ENCODE results near the gene ADAM23.

The ADAM23 gene

DNA sequence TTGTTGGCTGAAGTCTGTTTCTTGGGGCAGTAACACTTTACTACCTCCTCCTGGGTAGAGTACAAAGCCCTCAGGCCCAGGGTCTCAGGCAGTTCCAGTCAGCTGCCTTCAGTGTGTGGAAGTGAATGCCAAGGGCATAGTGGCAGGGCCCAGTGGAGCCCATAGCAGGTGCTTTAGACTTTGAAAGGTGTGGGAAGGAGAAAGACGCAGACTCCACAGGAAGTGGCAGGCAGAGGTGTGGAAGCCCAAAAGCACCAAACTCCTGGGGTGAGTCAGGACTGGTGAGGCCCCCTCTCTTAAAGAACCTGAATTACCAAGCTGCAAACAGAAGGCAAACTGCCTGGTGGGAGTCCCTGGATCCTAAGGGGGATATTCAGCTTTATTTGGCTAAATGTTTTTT, 45.3 kb downstream of the ADAM23 start:
- no peak for DNase-seq (ENCODE audit: low spot score in 2 of 2)
- Histone ChIP-seq H3K27me3 (ENCODE audit: low read depth) (no peaks in the 10 kb centered on the region), H3K4me1 (no peaks in the 10 kb centered on the region), H3K4me3 (no peak overlapping the region), H3K9me3 (no peaks in the 10 kb centered on the region; the same call in 1 of the 2 replicates), H3K36me3 (replicated peaks) (peaks cover 3% of the 10 kb centered on the region; the same call in 1 of the 2 replicates)
- in situ Hi-C loops (cut with MboI; ENCODE audit: low sequenced_read_pairs) = no loop called here

- in situ Hi-C loops (cut with MboI; ENCODE audit: low sequenced_read_pairs) = no loop called here
- Histone ChIP-seq H3K4me1 (no peaks in the 10 kb centered on the region), H3K4me3 (no peak overlapping the region), H3K27me3 (ENCODE audit: low read depth) (no peaks in the 10 kb centered on the region), H3K36me3 (replicated peaks) (peaks cover 3% of the 10 kb centered on the region; the same call in 1 of the 2 replicates), H3K9me3 (peaks cover 2% of the 10 kb centered on the region)
- DNase-seq (ENCODE audit: low spot score in 2 of 2) = no peak
Measured at GRCh38 chr2:206494061-206494460, 50.7 kb downstream of the ADAM23 start.

DNA sequence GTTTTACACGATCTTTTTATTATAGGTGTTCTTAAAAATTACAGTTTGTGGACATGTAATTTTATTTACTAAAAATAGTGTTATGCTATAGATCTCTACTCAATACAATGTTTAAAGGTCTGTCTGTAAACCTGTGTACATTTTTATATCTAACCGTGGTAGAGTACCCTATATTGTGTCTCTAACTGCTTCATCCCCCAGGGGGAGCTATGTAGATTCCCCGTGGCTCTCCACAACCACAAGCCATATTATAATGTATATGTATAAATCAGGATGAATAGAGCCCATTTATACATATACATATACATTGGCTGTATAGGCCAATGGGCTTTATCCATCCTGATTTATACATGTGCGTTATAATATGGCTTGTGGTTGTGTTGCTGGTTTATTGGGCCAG, 59.4 kb downstream of the ADAM23 start:
- no peak overlapping the region for H3K4me3 ChIP-seq
- no peak for DNase-seq (ENCODE audit: low spot score in 2 of 2)
- no peaks in the 10 kb centered on the region for H3K36me3 ChIP-seq (replicated peaks)
- H3K9me3 ChIP-seq = no peaks in the 10 kb centered on the region
- in situ Hi-C loops (cut with MboI; ENCODE audit: low sequenced_read_pairs) = no loop called here
- H3K27me3 ChIP-seq (ENCODE audit: low read depth) = no peaks in the 10 kb centered on the region
- no peaks in the 10 kb centered on the region; the same call in 1 of the 2 replicates for H3K4me1 ChIP-seq

DNA sequence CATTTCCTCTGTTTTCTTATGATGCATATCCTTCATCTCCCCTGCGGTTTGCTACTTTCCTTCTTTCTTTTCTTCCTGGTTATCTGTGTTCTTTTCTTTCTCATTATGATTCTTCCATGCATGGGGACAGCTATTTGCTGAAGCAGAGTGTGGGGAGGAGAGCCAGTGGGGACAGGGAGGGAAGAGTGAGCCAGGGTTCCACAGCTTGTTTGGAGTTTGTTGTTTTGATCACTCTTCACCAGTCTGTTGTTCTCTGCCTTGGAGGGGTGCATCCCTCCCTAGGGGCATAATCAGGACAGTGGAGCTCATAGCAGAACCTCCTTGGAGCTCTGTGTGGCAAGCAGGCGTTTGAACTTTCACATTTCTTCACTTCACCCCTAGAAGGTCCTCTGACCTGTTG, 68.0 kb downstream of the ADAM23 start:
- Histone ChIP-seq H3K9me3 (no peaks in the 10 kb centered on the region), H3K4me3 (no peak overlapping the region), H3K27me3 (ENCODE audit: low read depth) (no peaks in the 10 kb centered on the region), H3K36me3 (replicated peaks) (no peaks in the 10 kb centered on the region), H3K4me1 (peaks cover 4% of the 10 kb centered on the region; the same call in 1 of the 2 replicates)
- in situ Hi-C loops (cut with MboI; ENCODE audit: low sequenced_read_pairs) = no loop called here
- DNase-seq (ENCODE audit: low spot score in 2 of 2) = no peak

- peaks cover 4% of the 10 kb centered on the region; the same call in 1 of the 2 replicates for H3K4me1 ChIP-seq
- no peak for DNase-seq (ENCODE audit: low spot score in 2 of 2)
- in situ Hi-C loops (cut with MboI; ENCODE audit: low sequenced_read_pairs) = no loop called here
- H3K27me3 ChIP-seq (ENCODE audit: low read depth) = no peaks in the 10 kb centered on the region
- H3K4me3 ChIP-seq = no peak overlapping the region
- H3K36me3 ChIP-seq (replicated peaks) = no peaks in the 10 kb centered on the region
- no peaks in the 10 kb centered on the region for H3K9me3 ChIP-seq
Measured at GRCh38 chr2:206512999-206513398, 69.7 kb downstream of the ADAM23 start.

DNA sequence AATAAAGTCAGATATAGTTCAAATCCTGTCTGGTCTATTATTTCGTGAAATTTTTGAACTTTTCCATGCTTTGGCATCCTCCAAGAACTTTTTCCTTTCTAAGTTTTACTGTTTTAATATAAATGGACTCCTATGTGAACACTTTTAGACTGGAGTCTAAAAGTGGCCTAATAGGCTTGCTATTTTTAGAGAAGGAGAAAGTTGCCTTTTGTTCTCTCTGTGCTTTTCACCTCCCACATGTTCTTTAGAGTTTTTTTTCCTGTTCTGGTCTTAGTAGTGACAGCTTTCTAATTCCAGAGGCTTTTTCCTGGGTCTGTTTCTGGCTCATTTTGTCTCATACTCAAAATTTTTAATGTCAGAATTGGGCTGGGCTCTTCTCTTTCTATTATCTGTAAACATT, 72.2 kb downstream of the ADAM23 start:
- Histone ChIP-seq H3K9me3 (no peaks in the 10 kb centered on the region), H3K27me3 (ENCODE audit: low read depth) (no peaks in the 10 kb centered on the region), H3K4me3 (no peak overlapping the region), H3K36me3 (replicated peaks) (no peaks in the 10 kb centered on the region), H3K4me1 (peaks cover 4% of the 10 kb centered on the region; the same call in 1 of the 2 replicates)
- DNase-seq (ENCODE audit: low spot score in 2 of 2) = no peak
- in situ Hi-C loops (cut with MboI; ENCODE audit: low sequenced_read_pairs) = no loop called here

DNA sequence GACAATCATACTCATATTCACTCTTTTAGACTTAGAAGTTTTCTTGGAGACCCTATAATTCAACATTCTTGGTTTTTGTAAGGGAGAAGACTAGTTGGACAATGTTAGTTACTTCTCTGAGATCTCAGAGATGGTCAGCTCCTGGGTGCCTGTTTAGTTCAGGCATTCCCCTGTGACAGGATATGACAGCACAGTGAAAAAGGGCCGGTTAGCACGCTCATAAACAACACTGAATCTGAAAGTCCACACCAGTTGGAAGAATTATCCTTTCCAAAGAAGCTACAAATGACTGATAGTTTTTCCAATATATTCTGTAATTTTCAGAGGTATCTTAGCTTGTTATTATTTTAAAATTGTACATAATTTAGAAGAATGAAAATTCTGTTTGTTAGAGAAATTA, 75.7 kb downstream of the ADAM23 start:
- in situ Hi-C loops (cut with MboI; ENCODE audit: low sequenced_read_pairs) = no loop called here

GRCh38 chr2:206520450-206520849, 77.1 kb downstream of the ADAM23 start:
- Histone ChIP-seq H3K36me3 (replicated peaks) (no peaks in the 10 kb centered on the region), H3K4me1 (peaks cover 3% of the 10 kb centered on the region; the same call in 1 of the 2 replicates), H3K9me3 (no peaks in the 10 kb centered on the region), H3K4me3 (no peak overlapping the region), H3K27me3 (ENCODE audit: low read depth) (no peaks in the 10 kb centered on the region)
- DNase-seq (ENCODE audit: low spot score in 2 of 2) = no peak
- in situ Hi-C loops (cut with MboI; ENCODE audit: low sequenced_read_pairs) = no loop called here

More for the DNA sequence above, 75.7 kb downstream of the ADAM23 start:
- no peaks in the 10 kb centered on the region for H3K9me3 ChIP-seq
- no peaks in the 10 kb centered on the region for H3K36me3 ChIP-seq (replicated peaks)
- no peaks in the 10 kb centered on the region for H3K27me3 ChIP-seq (ENCODE audit: low read depth)
- DNase-seq (ENCODE audit: low spot score in 2 of 2) = no peak
- no peak overlapping the region for H3K4me3 ChIP-seq
- peaks cover 4% of the 10 kb centered on the region; the same call in 1 of the 2 replicates for H3K4me1 ChIP-seq

DNA sequence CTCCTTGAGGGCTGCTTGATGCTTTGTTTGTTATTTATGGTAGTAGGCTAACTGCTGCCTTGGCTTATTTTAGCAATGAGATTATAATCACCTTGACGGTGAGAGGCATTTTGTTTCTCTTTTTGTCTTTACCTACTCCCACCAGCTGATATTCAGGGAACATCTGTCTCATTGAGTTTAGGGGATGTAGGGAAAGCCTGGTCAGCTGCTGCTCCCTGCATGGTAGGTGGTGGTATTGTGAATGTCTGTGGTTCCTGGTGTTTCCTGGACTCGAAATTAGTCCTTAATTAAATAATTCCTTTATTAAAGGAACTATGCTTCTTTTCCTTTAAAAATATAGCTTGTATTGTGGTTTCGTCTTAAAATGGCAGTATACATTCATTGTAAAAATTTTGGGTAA, 77.8 kb downstream of the ADAM23 start:
- DNase-seq (ENCODE audit: low spot score in 2 of 2) = no peak
- Histone ChIP-seq H3K36me3 (replicated peaks) (no peaks in the 10 kb centered on the region), H3K9me3 (no peaks in the 10 kb centered on the region), H3K4me3 (no peak overlapping the region), H3K4me1 (no peaks in the 10 kb centered on the region), H3K27me3 (ENCODE audit: low read depth) (no peaks in the 10 kb centered on the region)
- in situ Hi-C loops (cut with MboI; ENCODE audit: low sequenced_read_pairs) = no loop called here

DNA sequence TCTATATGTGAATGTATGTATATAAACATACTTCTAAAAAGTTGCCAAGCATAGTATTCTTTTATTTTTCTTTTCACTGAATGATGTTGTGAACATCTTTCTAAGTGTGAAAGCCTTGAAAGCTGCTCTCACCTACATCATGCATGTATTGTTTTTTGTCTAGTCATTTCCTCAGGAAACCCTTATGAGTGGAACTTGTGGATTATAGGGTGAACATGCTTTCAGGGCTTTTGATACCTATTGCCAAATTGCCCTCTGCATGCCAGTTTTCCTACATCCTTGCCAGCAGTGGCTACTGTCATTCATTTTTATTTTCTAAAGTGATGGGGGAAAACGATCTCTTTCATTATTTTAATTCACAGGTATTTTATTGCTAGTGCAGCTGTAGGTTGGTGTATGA, 78.3 kb downstream of the ADAM23 start:
- no peaks in the 10 kb centered on the region for H3K9me3 ChIP-seq
- H3K36me3 ChIP-seq (replicated peaks) = no peaks in the 10 kb centered on the region
- H3K4me3 ChIP-seq = no peak overlapping the region
- in situ Hi-C loops (cut with MboI; ENCODE audit: low sequenced_read_pairs) = no loop called here
- no peaks in the 10 kb centered on the region for H3K4me1 ChIP-seq
- H3K27me3 ChIP-seq (ENCODE audit: low read depth) = no peaks in the 10 kb centered on the region
- no peak for DNase-seq (ENCODE audit: low spot score in 2 of 2)

- Histone ChIP-seq H3K36me3 (replicated peaks) (no peaks in the 10 kb centered on the region), H3K4me1 (peaks cover 14% of the 10 kb centered on the region), H3K4me3 (no peak overlapping the region), H3K9me3 (no peaks in the 10 kb centered on the region), H3K27me3 (ENCODE audit: low read depth) (no peaks in the 10 kb centered on the region)
- no peak for DNase-seq (ENCODE audit: low spot score in 2 of 2)
- in situ Hi-C loops (cut with MboI; ENCODE audit: low sequenced_read_pairs) = no loop called here
Measured at GRCh38 chr2:206526416-206526815, 83.1 kb downstream of the ADAM23 start.

DNA sequence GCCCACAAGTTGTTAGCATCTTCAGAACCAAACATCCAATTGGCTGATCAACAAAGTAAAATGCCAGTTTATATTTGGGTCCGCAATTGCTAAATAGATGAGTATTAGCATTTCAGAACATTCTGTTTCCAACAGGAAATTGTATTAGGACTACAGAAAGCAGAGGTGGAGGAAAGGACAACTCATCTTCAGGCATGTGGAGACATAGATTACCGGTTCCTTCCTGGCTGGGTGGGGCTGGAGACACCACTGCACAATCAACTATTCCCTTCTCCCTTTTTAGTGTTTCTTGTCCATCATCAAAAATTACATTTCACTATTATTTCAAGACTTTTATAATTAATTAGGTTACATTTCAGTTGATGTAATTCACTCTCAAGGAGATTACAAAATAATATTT, 83.8 kb downstream of the ADAM23 start:
- no peak for DNase-seq (ENCODE audit: low spot score in 2 of 2)

DNA sequence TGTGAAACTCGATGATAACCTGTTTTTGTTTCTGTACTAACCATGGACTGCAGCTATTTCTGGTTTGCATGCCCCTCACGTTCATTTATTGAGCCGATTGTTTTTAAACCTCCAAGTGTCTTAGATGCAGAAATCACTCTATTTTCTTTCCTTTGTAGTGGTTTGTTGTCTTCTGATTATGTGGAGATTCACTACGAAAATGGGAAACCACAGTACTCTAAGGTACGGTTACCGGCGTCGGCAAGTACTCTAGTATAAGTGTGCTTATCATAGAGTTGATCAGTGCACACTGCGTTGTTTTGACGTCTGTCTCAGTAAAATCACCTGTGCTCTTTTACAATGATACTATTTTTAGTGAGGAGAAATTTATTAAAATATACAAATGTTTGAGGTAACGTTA, 87.4 kb downstream of the ADAM23 start:
- H3K4me1 ChIP-seq = peaks cover 24% of the 10 kb centered on the region
- peak in 1 of 2 experiments; percentile 28 for DNase-seq (ENCODE audit: low spot score in 2 of 2)
- no peaks in the 10 kb centered on the region for H3K27me3 ChIP-seq (ENCODE audit: low read depth)
- H3K4me3 ChIP-seq = peak overlapping the region; percentile 17
- H3K36me3 ChIP-seq (replicated peaks) = no peaks in the 10 kb centered on the region
- in situ Hi-C loops (cut with MboI; ENCODE audit: low sequenced_read_pairs) = no loop called here
- H3K9me3 ChIP-seq = no peaks in the 10 kb centered on the region

More for the DNA sequence above, 83.8 kb downstream of the ADAM23 start:
- H3K4me3 ChIP-seq = no peak overlapping the region
- in situ Hi-C loops (cut with MboI; ENCODE audit: low sequenced_read_pairs) = no loop called here
- H3K9me3 ChIP-seq = no peaks in the 10 kb centered on the region
- H3K36me3 ChIP-seq (replicated peaks) = no peaks in the 10 kb centered on the region
- peaks cover 21% of the 10 kb centered on the region for H3K4me1 ChIP-seq
- no peaks in the 10 kb centered on the region for H3K27me3 ChIP-seq (ENCODE audit: low read depth)

- Histone ChIP-seq H3K4me3 (no peak overlapping the region), H3K27me3 (ENCODE audit: low read depth) (no peaks in the 10 kb centered on the region), H3K9me3 (no peaks in the 10 kb centered on the region), H3K4me1 (peaks cover 24% of the 10 kb centered on the region), H3K36me3 (replicated peaks) (no peaks in the 10 kb centered on the region)
- peak in 1 of 2 experiments; percentile 29 for DNase-seq (ENCODE audit: low spot score in 2 of 2)
- in situ Hi-C loops (cut with MboI; ENCODE audit: low sequenced_read_pairs) = no loop called here
Measured at GRCh38 chr2:206531996-206532543, 88.7 kb downstream of the ADAM23 start.

- peaks cover 24% of the 10 kb centered on the region for H3K4me1 ChIP-seq
- no peaks in the 10 kb centered on the region for H3K9me3 ChIP-seq
- no peak for DNase-seq (ENCODE audit: low spot score in 2 of 2)
- no peaks in the 10 kb centered on the region for H3K27me3 ChIP-seq (ENCODE audit: low read depth)
- no peaks in the 10 kb centered on the region for H3K36me3 ChIP-seq (replicated peaks)
- in situ Hi-C loops (cut with MboI; ENCODE audit: low sequenced_read_pairs) = no loop called here
- no peak overlapping the region for H3K4me3 ChIP-seq
Measured at GRCh38 chr2:206533977-206534376, 90.6 kb downstream of the ADAM23 start.
